T-helper 1 cell treated with Interleukin-12 subunit alpha and Interleukin-12 subunit beta and Interleukin-4 antibody, amounts not matched to agents 30 μg/mL and 1 μg/mL, for 36 hours (primary cell): ENCODE data around the gene VDAC1.

ENCODE experiments used
- H3K27ac Mint-ChIP-seq: one replicate; pipeline ENCODE4 v1.8.0; 2021; ENCODE audit warnings: mild to moderate bottlenecking, mixed read lengths
- H3K27me3 Mint-ChIP-seq: one replicate; pipeline ENCODE4 v1.8.0; 2021; ENCODE audit warnings: low read depth, mixed read lengths
- H3K36me3 Mint-ChIP-seq: one replicate; pipeline ENCODE4 v1.8.0; 2021; ENCODE audit warnings: low read depth, mixed read lengths
- H3K4me1 Mint-ChIP-seq: one replicate; pipeline ENCODE4 v1.8.0; 2021; ENCODE audit warnings: low read depth, mixed read lengths
- H3K4me3 Mint-ChIP-seq: one replicate; pipeline ENCODE4 v1.8.0; 2021; ENCODE audit warnings: mild to moderate bottlenecking, moderate library complexity, mixed read lengths
- H3K9me3 Mint-ChIP-seq: one replicate; pipeline ENCODE4 v1.8.0; 2021; ENCODE audit warnings: mixed read lengths

VDAC1 gene

DNA sequence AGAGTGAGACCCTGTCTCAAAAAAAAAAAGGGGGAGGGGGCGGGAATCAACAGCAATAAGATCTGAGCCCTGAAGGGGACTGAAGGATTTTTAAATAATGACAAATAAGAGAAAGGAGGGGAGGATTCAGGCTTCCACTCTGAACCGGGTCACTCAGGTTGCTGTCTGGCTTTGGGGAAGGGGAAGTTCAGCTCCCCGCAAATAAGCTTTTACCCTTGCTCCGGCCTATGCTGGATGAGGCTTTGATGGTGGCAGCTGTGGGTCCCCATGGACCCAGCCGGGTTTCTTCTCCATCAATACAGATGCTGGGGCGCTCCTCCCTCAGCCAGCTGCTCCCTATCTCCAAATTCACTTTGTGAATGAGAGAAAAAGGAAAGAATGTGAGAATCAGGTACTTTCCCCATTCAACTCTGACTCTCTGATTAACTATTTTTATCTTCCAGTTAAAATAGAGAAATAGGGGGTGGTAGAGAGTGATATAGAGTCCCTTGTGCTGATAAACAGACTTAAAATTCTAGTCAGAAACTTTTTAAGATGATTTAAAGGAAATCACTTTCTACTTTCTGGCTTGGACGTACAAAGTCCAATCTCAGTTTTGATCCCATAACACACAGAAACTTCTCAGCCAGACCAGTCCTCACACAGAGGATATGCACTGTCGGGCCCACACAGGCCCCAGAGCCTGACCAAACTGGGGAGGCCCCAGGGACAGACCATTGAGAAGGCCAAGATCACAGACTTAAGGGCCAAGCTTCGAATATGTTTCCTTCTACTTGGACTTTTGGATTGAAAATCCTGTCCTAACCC lies 76.0 kb downstream of the VDAC1 start:
- peaks cover 22% of the 10 kb centered on the region for H3K4me1 Mint-ChIP-seq
- H3K27ac Mint-ChIP-seq: no peak overlapping the region
- H3K36me3 Mint-ChIP-seq: no peaks in the 10 kb centered on the region

DNA sequence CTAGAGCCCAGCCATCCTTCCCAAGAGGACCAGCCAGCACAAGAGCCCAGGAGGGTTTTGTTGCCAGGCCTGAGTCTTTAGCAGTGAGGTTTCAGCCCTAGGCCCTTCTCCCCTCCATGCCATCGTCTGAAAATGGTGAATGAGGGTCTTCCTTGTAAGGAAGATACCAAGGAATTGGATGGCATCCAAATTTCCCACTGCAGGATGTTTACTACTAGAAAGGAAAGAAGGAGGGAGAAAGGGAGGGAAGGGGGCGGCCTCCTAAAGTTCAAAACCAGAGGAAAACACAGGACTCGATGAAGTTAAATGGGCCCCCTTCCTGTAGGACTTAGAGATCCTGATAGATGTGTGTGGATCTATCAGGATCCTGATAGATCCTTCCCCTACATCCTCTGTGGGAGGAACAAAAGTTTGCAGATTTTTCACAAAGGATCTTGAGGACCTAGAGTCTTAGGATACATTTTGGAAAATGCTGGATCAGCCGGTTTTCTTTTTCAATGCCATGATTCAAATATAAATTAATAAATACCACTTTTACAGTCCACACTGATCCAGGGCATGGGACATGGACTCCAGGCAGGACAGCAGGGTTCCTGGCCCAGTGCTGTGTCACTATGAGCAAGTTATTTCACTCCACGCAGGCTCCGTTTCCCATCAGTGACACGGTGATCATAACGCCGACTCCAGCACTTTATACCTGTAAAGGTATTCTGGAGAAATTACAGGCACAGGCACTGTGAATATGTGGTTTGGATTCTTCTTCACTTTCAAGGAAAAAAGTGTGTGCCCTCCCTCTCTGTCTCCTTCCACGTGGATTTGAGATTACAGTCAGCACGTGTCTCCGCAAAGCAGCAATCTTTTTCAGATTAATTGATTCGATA lies 77.2 kb downstream of the VDAC1 start:
- Mint-ChIP-seq H3K27ac (no peak overlapping the region), H3K9me3 (no peaks in the 10 kb centered on the region), H3K4me3 (no peak overlapping the region), H3K27me3 (peaks cover 5% of the 10 kb centered on the region), H3K36me3 (no peaks in the 10 kb centered on the region), H3K4me1 (peaks cover 19% of the 10 kb centered on the region)

More for the DNA sequence above, 76.0 kb downstream of the VDAC1 start:
- Mint-ChIP-seq H3K4me3 (no peak overlapping the region), H3K9me3 (no peaks in the 10 kb centered on the region), H3K27me3 (peaks cover 3% of the 10 kb centered on the region)

DNA sequence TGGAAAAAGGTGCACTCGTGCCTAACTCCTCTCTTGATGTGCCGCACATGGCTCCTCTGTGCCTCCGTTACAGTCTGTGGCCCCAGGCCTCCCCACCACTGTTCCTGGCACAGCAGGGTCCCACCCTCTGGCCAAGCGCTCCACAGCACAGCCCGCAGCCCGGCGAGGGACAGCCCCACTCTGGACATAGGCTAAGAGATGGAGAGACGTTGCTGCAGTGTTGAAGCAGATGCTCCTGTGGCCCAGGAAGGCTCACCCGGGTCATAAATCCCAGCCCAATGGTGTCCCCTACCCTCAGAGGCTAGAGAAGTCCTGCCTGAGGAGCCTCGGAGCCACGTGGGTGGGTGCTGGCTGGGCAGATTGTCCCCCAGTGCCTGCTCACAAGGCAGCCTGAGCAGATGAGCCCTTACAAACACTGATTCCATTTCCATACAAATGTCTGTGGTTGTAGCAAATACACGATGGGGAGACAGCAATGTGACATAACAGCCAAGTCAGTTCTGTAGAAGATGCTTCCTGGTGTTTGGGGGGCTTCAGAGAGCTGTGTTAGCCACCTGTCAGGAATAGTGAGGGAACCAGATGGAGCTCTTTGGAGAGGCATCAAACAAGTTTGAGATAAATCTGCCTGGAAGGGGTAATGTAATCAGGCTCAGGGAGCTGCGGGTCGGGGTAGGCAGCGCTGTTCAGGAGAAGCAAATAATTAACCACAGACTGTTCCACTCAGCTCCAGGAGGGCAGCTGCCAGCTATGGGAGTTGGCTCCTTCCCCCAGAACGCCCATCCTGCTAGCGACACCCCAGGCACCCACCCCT lies 78.1 kb downstream of the VDAC1 start:
- no peaks in the 10 kb centered on the region for H3K9me3 Mint-ChIP-seq
- no peak overlapping the region for H3K27ac Mint-ChIP-seq
- H3K4me3 Mint-ChIP-seq: no peak overlapping the region
- H3K27me3 Mint-ChIP-seq: peaks cover 11% of the 10 kb centered on the region
- H3K4me1 Mint-ChIP-seq: peaks cover 17% of the 10 kb centered on the region
- no peaks in the 10 kb centered on the region for H3K36me3 Mint-ChIP-seq

DNA sequence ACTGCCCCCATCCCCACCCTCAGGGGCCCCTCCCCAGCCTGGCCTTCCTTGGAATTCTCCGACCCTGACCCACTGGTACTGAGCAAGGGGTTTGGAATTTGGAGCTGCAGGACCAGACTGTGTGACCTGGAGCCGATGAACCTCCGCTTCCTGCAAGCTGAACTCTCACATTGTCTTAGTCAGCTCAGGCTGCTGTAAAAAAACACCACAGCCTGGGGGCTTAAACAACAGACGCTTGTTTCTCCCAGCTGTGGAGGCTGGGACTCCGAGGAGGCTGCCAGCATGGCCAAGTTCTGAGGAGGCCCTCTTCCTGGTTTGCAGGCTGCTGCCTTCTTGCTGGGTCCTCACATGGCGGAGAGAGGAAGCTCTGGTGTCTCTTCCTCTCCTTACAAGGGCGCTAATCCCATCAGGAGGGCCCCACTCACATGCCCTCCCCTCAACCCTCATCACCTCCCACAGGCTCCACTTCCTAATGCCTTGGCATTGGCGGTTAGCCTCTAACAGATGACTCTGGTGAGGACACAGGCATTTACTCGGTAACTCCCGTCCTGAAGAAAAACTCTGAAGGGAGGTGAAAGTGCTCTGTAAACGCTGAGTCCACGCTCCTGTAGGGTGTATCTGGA lies 78.8 kb downstream of the VDAC1 start:
- Mint-ChIP-seq H3K4me3 (no peak overlapping the region), H3K36me3 (no peaks in the 10 kb centered on the region), H3K4me1 (peaks cover 11% of the 10 kb centered on the region), H3K27ac (no peak overlapping the region), H3K27me3 (peaks cover 11% of the 10 kb centered on the region), H3K9me3 (no peaks in the 10 kb centered on the region)

DNA sequence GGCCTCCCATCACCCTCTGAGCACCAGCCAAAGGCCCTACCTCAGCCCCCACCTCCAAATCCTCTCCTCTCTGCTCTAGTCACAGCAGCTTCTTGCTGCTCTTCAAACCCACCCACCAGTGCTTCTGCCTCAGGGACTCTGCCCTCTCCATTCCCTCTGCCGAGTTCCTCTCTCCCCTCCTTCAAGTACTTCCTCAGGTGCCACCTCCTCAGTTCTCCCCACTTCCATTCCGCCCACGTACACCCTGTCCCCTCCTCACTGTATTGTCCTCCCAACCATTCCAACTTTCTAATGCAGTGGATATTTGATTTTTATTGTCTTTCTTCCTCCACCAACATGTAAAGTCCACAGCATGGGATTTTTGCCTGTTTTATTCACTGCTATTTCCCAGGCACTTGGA lies 79.5 kb downstream of the VDAC1 start:
- Mint-ChIP-seq H3K27ac (peak overlapping the region; percentile 49), H3K4me1 (peaks cover 7% of the 10 kb centered on the region), H3K9me3 (no peaks in the 10 kb centered on the region), H3K36me3 (no peaks in the 10 kb centered on the region), H3K27me3 (peaks cover 11% of the 10 kb centered on the region), H3K4me3 (no peak overlapping the region)

DNA sequence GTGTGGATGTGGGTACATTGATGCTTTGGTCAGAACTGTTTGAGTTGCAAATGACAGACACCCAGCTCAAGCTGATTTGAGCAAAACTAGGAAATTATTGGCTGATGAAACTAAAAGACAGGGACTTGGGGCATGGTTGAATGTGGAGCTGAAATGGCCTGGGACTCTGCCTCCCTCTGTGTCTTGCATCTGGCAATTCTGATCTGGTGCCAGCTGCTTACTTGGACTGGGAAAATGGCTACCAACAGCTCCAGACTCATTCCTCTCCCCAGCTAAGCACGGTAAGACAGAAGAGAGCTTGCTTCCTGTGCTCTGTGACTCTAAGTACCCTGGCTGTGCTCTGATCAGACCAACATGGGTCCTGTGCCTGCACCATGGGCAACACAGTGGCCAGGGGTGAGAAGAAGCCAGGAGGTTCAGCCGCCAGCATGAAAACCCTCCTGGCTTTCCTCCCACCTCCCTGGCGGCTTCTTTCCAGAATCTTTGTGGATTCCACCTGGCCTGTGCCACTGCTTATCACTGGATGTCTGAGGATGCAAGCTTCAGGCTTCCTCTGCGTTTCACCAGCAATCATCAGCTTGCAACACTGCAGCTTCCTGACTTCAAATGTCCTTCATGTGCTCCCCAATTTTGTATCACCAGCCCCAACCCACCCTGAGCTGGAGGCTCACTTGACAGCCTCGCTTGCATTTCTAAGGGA lies 80.4 kb downstream of the VDAC1 start:
- Mint-ChIP-seq H3K36me3 (no peaks in the 10 kb centered on the region), H3K27me3 (peaks cover 11% of the 10 kb centered on the region), H3K4me1 (peaks cover 9% of the 10 kb centered on the region), H3K9me3 (no peaks in the 10 kb centered on the region), H3K4me3 (no peak overlapping the region), H3K27ac (no peak overlapping the region)

DNA sequence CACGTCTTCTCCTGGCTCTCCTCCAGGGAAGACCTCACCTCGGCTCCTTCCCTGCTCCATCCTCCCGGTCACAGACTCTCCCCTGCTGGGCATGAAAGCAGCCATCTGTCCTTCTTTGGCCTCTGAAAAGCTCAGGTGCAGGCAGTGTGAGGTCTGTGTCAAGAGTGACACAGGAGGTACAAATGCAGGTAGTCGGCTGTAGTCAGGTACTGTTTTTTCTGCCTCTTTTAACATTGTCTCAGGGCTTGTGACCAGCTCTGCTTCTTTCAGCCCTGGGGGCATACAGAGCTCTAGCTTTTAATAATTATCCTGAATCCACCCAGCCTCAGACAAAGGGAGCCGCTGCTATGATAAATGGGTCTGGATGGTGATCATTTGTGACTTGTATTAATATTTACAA lies 82.8 kb downstream of the VDAC1 start:
- peaks cover 9% of the 10 kb centered on the region for H3K4me1 Mint-ChIP-seq

More for the DNA sequence above, 82.8 kb downstream of the VDAC1 start:
- Mint-ChIP-seq H3K9me3 (no peaks in the 10 kb centered on the region), H3K4me3 (no peak overlapping the region), H3K27ac (no peak overlapping the region), H3K27me3 (peaks cover 11% of the 10 kb centered on the region), H3K36me3 (no peaks in the 10 kb centered on the region)
